HCT116 (cell line): Measurements from ENCODE around the gene CCDC127.
"Not testable (repeated sequence)": the region's sequence is repeated elsewhere in the genome, so short reads cannot be mapped to it uniquely, and the experiment has no call there.

ENCODE experiments used
- CBX3 ChIP-seq: IDR thresholded peaks from 2 replicates; pipeline ENCODE4 v1.6.1; 2012; ENCODE audit warnings: low read depth
- CEBPB ChIP-seq: IDR thresholded peaks from 2 replicates; pipeline ENCODE4 v1.6.1; 2012; ENCODE audit warnings: low read depth
- CTCF ChIP-seq, 3 experiments: fragments of 200-600 bp in 1 of 3; sonication (generic) in 1 of 3; IDR thresholded peaks in 2 of 3; conservative IDR thresholded peaks in 1 of 3; 2 replicates each; pipeline ENCODE4 v1.5.1; 2012 to 2017; ENCODE audit warnings: low read depth in 2 of 3, low read length in 2 of 3, antibody characterized with exemption in 1 of 3, borderline replicate concordance in 1 of 3, control low read depth in 1 of 3, mild to moderate bottlenecking in 1 of 3, mixed read lengths in 1 of 3, mixed run types in 1 of 3, moderate library complexity in 1 of 3; ENCODE audit not compliant: insufficient read depth in 1 of 3
- EZH2 ChIP-seq: fragments of 200-600 bp; sonication (generic); IDR thresholded peaks from 2 replicates; pipeline ENCODE4 v1.6.1; 2017; ENCODE audit warnings: antibody characterized with exemption, mixed run types
- EZH2phosphoT487 ChIP-seq: fragments of 200-600 bp; IDR thresholded peaks from 2 replicates; pipeline ENCODE4 v1.6.1; 2018; ENCODE audit warnings: antibody characterized with exemption, borderline replicate concordance
- POLR2A ChIP-seq: IDR thresholded peaks from 2 replicates; pipeline ENCODE4 v1.7.0; 2011; ENCODE audit warnings: borderline replicate concordance; ENCODE audit not compliant: insufficient read depth, insufficient read length; ENCODE audit errors: extremely low read depth
- POLR2AphosphoS5 ChIP-seq: IDR thresholded peaks from 2 replicates; pipeline ENCODE4 v1.6.1; 2011; ENCODE audit warnings: mild to moderate bottlenecking, low read depth, low read length, moderate library complexity
- REST ChIP-seq: IDR thresholded peaks from 2 replicates; pipeline ENCODE4 v1.6.1; 2012; ENCODE audit warnings: low read depth
- SP1 ChIP-seq: IDR thresholded peaks from 2 replicates; pipeline ENCODE4 v1.6.1; 2012; ENCODE audit warnings: low read depth
- ZNF274 ChIP-seq: fragments of 200-500 bp; sonication (Bioruptor generic); IDR thresholded peaks from 2 replicates; pipeline ENCODE4 v1.6.1; 2014; ENCODE audit warnings: mild to moderate bottlenecking, low read depth, low read length, inconsistent platforms

- TF ChIP-seq POLR2AphosphoS5; CBX3; CEBPB; POLR2A; CTCF (IDR thresholded peaks at IDR 0.05 in 2 of 3, conservative IDR thresholded peaks at IDR 0.05 in 1 of 3; ENCODE audit: borderline replicate concordance in 1 of 3, insufficient read depth in 1 of 3, low read depth in 2 of 3, low read length in 2 of 3); EZH2; REST; EZH2phosphoT487; ZNF274; SP1: not testable (repeated sequence)
Observed at GRCh38 chr5:256347-256746, 38.4 kb upstream of the CCDC127 start.
